Suppressor macrophage (primary cell): ENCODE data around the gene RINT1.
A peak's percentile ranks its signal among the peaks of the same experiment; 100 is the strongest.
"Not testable (repeated sequence)": the region's sequence is repeated elsewhere in the genome, so short reads cannot be mapped to it uniquely, and the experiment has no call there.

ENCODE experiments used
- DNase-seq, 4 experiments: peaks; one replicate each; pipeline ENCODE4 v3.0.0-alpha.2; 2020 to 2022

The RINT1 gene

DNA sequence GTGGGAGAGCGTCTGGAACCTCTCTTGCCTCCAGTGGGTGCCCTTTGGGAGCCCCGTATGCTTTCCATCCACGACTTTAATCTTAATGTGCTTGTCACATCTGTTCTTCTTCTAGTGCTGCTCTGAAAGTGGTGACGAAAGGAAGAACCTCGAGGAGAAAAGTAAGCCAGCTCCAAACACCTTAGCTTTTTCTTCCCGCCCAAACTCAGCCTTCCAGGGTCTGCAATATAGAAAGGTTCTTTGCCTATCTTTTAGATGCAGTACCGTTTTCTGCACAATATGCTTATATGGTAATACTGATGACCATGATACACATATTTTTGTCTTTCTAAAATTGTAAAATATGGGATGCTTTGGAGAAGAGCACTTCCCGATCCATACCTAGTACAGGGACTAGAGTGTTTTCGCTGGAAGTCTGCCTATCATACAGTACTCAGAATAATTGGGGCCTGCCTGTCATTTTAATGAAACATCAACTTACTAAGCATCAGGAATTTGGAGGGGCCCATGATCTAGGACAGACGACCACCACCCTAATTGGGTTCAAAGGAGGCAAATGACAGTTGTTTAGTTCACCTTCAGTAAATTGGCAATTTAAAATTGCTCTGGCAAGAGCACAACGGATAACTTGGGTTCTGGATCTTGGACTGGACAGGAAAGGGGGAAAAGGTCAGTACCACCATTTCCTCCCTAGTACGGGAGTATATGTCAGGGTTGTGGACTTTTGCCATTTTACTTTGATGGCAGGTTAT lies 884 bp downstream of the RINT1 start:
- no peak for DNase-seq

DNA sequence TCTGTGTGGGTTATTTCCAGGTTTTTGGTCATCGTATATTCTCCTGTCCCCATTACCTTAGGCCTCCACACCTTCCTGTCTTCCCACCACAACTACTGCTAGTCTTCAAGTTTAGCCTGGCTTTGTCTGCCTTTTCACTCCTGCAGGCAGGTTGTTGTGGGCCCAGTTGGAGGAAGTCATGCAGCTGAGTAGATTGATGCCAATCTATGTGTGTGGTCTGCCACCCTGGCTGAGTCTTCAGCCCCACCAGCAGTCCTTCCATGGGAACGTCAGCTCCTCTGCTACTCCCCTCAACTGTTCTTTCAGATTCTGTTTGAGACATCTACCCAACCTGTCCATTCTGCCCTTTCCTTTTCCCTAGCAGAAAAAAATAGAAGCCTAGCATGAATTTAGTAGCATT lies 6.3 kb downstream of the RINT1 start:
- DNase-seq, result no peak

DNA sequence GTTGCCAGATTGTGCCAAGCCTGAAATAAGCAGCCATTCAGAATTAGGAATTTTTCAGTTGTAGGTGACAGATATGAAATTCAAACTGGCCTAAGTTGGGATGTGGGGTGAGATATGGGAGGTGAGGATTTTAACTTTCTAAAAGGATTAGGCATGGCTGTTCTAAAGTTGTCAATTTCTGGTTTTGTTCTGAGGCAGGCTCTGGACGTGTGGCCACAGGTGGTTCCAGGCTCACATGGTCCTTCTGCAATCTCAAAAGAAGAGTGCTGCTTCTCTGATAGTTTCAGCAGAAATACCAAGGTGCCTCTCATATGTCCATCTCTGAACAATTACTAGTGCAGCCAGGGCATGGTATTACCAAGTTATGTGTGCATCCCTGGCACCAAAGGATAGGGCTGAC lies 27.9 kb downstream of the RINT1 start:
- DNase-seq, result no peak

DNA sequence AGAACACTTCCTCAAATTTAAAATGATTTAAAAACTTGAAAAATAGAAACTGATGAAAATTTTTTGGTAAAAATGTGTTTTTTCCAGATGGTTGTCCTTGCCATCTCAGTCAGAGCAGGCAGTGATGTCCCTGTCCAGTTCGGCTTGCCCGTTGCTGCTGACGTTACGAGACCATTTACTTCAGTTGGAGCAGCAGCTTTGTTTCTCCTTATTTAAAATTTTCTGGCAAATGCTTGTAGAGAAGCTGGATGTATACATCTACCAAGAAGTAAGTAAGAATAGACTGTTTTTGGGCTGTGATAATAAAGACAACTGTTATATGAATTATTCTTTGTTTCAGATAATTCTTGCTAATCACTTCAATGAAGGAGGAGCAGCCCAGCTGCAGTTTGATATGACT lies 33.2 kb downstream of the RINT1 start:
- DNase-seq, result no peak

DNA sequence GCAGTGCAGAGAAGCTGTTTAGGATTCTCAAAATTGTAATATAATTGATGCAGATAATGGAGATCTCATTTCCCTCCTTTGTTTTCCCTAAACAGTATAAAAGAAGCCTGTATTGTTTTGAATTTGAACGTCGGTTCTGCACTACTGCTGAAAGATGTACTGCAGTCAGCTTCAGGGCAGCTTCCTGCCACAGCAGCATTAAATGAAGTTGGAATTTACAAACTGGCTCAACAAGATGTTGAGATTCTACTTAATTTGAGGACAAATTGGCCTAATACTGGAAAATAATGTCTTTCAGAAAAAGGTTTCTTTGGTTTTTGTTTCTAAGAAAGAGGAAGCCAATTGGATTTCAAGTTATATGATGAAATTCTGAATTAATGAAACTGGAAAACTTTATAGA lies 35.0 kb downstream of the RINT1 start:
- DNase-seq, result no peak

DNA sequence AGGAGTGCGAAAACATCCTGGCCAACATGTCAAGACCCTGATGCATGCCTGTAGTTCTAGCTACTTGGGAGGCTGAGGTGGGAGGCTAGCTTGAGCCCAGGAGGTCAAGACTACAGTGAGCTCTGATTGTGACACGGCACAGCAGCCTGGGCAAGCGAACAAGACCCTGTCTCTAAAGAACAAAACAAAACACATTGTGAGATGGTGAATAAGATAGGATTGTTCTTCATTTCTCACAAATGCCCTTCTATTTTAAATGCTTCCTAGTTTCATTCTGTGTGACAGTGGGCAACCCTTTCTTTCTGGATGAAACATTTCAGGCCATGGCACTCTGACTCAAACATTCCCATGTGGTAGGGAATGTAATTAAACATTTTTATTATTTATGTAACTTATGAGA lies 35.8 kb downstream of the RINT1 start:
- no peak for DNase-seq

DNA sequence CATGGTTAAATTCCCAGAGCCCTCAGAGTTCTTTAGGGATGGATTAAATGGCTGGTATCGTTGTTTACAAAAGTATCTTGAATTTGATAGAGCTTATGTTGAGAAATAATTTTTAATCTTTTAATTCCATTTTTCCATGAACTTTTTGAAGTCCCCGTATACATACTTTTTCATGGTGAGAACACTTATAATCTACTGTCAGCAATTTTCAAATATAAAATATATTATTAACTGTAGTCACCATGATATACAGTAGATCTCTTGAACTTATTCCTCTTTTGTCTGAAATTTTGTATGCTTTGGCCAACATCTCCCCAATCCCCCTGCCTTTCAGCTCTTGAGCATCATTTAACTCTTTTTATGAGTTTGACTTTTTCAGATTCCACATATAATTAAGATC lies 39.9 kb downstream of the RINT1 start:
- no peak for DNase-seq

DNA sequence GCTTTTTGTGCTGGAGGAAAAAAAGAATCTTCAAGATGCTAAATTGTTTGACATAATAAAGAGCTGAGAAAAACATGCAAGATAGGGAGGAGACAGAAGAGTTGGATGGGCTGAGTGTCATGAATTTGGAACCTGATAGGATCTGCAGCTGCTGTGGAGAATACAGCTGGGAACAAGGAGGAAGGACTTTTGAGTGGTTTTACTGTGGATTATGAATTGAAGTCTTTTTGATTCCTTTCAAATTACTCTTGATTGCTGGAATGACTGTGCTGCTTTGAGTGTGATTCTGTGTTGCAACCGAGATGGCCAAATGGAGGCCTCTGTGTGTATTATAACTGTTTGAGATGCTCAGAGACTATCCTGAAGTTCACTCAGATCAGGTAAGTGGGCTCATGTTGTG lies 45.2 kb downstream of the RINT1 start:
- DNase-seq, result no peak

DNA sequence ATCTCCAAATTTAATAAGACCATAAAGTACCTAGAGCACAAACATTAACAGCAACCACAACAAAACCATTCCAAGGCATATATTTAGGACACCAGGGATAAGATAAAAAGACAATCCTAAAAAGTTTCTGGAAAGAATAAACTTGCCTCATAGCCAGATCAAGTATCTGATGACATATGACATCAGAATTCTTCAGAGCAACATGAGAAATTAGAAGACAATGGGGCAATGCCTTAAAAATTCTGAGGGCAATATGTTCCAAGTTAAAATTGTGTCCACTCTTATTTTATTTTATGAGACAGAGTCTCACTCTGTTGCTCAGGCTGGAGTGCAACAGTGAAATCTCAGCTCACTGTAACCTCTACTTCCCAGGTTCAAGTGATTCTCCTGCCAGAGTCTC lies 46.5 kb downstream of the RINT1 start:
- no peak for DNase-seq

DNA sequence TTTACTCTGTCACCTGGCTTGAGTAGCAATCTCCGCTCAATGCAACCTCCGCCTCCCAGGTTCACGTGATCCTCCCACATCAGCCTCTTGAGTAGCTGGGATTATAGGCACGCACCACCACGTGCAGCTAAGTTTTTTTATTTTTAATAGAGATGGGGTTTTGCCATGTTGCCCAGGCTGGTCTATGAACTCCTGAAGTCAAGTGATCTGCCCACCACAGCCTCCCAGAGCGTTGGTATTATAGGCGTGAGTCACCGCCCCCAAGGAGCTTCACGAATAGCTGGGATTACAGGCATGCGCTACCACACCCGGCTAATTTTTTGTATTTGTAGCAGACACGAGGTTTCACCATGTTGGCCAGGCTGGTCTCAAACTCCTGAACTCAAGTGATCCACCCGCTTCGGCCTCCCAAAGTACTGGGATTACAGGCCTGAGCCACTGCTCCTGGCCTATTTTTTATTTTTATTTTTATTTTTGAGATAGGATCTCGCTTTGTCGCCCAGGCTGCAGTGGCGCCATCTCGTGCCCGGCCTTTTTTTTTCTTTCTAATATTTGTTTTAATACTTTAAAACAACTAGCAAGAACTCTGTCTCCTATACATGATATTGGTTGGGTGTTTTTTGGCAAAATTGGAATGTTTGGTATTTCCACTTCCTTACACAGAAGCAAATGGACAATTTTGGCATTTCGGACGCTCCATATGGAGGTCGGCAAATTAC lies 48.2 kb downstream of the RINT1 start:
- no peak for DNase-seq

DNA sequence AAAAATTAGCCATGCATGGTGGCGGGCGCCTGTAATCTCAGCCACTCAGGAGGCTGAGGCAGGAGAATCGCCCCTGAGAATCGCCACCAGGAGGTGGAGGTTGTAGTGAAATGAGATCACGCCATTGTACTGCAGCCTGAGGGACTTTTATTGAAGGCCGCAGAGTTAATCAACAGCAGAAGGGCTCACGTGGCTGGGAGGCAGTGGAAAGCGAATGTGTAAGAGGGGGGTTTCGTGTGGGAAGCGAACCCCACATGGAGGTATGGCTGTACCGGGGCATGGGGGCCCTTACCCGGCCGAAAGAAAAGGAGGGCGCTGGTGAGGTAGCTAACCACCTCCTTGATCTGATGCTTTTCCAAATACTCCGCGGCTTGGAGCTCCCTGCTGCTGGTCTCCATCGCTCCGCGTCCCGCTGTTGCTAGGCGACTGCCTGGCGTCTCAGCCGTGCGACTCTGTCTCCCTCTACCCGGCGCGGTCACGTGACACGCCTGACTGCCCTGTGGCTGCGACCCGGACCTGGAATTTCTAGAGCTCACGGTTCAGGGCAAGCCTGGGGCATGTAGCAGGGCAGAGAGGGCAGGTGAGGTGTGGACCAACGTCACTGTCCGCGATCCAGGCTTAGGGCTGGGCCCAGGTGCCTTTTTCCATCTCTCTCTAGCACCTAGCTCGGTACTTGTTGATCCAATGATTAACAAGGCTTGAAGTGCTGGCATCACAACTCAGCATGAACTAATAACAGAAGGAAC lies 49.2 kb downstream of the RINT1 start, which contains the start of gene EFCAB10:
EFCAB10 (minus strand) TSS at position 428 of the 746 bp plus-strand sequence; CDS start at position 398, 30 bp downstream.
- peak; percentile 11 to 60 (median 38) for DNase-seq

DNA sequence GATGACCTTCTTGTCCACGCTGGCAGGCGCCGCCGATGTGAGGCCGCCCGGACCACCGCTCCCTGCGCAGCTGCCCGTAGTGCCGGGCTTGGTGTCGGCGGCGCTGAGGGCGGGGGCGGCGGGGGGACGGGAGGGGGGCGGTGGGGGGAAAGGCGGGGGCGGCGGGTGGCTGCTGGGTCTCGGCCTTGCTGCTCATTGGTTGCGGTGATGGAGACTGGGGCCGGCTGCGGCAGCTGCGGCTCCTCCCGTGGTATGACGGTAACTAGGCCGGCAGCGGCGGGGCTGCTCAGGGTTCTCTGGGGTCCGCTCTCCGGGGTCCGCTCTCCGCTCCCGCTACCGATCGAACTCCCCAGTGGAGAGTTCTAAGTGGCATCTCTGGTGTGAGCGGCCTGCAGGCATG lies 51.1 kb downstream of the RINT1 start:
- no peak for DNase-seq

DNA sequence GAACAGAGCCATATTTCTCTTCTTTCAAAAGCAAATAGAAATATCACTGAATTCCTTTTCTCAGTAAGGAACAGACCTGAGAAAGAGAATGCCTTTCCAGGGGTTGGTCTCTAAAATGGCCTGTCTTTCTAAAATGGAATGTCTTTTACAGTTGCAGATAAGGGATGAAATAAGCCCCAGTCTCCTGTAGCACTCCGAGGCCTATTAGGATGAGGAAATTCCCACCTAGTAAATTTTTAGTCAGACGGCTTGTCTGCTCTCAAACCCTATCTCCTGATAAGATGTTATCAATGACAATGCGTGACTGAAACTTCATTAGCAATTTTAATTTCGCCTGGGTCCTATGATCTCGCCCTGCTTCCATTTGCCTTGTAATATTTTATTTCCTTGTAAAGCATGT lies 52.2 kb downstream of the RINT1 start:
- no peak for DNase-seq

DNA sequence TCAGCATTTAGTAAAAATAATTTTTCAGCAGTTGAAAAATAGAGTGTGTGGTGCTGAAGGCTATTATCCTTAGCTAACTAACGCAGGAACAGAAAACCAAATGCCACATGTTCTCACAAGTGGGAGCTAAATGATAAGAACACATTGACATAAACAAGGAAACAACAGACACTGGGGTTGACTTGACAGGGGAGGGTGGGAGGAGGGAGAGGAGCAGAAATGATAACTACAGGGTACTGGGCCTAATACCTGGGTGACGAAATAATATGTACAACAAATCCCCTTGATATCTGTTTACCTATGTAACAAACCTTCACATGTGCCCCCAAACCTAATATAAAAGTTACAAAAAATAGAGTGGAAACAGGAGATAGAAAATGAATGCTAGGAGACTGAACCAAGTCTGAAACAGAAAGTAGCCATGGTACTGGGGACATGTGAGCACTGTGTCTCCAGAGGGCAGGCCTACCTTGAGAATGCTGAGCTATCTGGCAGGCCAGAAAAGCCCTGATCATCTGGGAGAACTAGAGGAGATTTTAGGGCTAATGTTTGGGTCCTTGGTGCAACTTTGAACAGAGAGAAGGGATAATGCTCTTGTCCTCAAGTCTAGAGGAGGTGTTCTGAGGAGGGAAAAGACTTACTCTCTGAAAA lies 54.0 kb downstream of the RINT1 start:
- DNase-seq, result no peak

DNA sequence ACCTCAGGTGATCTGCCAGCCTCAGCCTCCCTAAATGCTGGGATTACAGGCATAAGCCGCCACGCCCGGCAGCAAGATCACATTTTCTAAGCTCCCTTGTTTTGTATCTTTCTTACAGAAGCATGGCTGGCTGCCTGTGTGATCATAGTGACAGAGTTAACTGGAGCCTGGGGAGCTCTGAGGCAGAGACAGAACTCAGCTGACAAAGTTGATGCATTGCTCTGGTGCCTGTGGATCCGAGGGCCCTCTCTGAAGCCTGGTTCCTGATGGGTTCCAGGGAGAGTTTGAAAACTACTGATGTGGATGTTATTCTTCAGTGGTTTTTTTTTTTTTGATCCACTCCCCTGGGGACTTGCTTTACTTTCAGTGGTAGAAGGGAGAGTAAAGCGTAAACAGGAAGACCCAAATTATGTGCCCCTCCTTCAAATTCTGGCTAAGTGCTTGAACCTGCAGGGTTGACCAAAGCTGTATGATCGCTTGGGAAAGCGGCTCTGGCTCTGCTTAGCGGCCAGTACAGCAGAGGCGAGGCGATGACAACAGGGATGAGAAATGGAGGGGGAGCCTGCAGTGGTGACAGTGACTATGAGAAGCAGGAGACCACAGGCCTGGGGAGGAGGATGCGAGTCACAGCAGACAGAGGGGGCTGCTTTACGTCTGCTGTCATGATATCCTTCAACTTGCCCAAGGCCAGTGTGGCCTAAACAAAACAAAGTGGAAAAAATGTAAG lies 56.1 kb downstream of the RINT1 start:
- no peak for DNase-seq

DNA sequence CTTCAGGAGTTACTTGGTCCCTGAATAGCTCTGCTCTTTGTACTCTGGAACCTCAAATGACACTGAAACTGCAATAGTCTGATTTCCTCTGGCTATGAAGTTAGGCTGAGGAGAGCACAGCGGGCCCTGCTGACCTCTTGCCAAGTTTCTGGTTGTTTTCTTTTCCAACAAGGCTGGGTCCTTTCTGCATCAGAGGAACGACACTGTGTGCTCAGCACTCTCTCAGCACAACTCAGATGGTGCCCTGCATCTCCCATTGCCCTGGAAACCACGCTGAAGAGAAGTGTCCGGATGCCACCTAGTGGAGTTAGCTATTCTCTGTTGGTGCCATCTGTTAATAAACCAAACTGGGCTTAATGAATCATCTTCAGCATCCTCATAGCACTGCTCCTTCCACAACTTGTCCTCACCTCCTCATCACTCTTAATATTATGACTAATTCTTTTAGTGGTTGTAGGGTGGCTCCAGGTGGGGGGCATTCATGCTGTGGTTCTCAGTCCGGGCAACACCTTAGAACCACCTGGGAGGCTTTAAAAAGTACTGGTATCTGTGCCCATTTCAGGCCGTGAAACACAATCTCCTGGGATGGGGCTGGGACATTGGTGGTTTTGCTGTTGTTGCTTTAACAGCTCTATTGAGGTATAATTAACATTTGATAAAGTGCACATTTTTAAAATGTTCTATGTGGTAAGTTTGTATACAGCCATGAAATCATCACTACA lies 57.5 kb downstream of the RINT1 start:
- DNase-seq, result peak; percentile 49 to 67 (median 62)

DNA sequence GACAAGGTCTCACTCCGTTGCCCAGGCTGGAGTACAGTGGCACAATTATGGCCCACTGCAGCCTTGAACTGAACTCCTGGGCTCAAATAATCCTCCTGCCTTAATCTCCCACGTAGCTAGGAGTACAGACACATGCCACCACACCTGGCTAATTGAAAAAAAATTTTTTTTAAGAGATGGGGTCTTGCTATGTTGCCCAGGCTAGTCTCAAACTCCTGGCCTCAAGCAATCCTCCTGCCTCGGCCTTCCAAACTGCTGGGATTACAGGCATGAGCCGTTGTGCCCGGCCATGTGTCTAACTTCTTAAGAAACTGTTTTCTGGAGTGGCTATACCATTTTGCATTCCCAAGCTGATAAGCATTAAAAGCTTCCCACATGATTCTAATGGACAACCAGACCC lies 58.8 kb downstream of the RINT1 start:
- DNase-seq, result no peak

DNA sequence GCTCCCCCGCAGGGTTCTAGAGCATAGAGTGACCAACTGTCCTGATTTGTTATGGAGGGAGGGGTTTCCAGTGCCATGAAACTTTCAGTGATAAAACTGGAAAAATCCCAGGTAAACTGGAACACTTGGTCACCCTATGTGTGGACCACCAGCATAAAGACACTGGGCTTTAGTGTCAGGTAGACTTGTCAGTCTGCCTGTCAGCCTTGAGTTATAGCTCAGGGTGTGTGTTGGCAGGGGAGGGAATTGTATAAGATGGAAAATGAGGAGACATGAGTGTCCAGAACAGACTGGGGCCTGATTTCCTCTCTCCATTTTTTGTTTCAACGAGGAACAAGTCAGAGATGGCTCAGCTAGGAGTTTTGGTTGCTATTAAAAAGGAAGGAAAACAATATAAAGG lies 59.5 kb downstream of the RINT1 start:
- DNase-seq, result no peak

DNA sequence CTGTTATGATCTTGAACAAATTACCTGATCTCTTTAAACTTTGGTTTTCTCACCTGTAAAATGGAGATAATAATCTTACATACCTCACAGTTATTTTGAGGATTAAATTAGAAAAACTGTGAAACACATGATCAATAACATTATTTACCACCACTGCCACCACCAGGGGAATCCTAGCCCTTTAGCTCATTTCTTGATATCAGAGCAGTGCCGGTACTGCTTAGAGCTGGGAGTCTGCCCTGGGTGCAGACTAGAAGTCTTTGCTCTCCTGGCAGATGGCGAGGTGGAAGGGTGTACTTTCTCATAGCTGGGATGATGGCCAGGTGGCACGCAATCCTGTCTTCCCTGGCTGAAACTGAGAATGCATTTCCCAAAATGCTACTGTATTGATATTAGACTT lies 62.0 kb downstream of the RINT1 start:
- DNase-seq, result no peak

DNA sequence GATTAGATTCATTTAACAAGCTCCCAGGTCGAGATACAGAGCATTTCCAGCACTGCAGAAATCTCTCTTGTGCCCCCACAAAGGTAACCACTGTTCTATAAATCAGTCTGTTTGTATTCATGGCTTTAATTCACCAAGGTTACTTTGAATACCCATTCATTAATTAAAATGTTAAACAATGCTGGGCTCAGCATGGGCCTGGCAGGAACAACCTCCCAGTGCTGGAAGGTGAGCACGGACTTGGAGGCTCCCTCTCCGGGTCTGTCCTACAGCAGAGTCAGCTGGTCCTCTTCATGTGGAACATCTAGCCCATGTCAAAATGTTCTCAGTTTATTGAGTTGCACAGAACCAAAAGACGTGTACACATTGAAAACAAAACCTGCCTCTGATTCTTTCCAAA lies 64.9 kb downstream of the RINT1 start:
- no peak for DNase-seq

DNA sequence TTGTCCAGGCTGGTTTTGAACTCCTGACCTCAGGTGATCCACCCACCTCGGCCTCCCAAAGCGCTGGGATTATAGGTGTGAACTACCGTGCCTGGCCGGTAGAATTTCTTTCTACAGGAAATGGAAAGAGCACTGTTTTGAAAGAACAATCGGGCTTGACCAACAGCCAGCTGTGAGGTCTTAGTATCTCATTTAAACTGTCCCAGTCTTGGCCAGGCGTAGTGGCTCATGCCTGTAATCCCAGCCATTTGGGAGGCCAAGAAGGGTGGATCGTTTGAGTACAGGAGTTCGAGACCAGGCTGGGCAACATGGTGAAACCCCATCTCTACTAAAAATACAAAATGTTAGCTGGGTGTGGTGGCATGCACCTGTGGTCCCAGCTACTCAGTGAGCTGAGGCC lies 67.1 kb downstream of the RINT1 start:
- not testable (repeated sequence) for DNase-seq

DNA sequence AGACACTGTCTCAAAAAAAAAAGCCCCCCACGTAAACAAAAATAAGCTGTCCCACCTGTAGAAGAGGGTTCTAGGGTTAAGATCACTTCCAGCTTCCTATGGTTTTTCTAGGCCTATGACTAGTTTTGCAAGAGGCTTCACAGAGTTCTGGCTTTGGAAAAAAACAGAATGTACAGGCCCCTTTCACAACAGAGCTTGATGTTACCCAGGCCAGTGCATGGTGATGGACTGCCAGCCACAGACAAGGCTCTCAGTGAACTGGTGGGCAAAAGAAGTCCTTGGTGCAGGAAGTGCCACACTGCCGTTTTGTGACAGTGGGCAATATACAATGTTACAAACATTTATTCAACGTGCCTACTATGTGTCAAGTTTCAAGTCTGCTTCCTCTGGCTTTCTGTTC lies 67.5 kb downstream of the RINT1 start:
- DNase-seq, result no peak
